ENCODE measurements around the gene CORO6. TPM values are rescaled to one million over a fixed set of nuclear protein-coding genes. Genes with fewer than 3 reads are reported as not detected.

The CORO6 gene
- total RNA-seq, 1 donor from 2014 or later, result 0.47 TPM

DNA sequence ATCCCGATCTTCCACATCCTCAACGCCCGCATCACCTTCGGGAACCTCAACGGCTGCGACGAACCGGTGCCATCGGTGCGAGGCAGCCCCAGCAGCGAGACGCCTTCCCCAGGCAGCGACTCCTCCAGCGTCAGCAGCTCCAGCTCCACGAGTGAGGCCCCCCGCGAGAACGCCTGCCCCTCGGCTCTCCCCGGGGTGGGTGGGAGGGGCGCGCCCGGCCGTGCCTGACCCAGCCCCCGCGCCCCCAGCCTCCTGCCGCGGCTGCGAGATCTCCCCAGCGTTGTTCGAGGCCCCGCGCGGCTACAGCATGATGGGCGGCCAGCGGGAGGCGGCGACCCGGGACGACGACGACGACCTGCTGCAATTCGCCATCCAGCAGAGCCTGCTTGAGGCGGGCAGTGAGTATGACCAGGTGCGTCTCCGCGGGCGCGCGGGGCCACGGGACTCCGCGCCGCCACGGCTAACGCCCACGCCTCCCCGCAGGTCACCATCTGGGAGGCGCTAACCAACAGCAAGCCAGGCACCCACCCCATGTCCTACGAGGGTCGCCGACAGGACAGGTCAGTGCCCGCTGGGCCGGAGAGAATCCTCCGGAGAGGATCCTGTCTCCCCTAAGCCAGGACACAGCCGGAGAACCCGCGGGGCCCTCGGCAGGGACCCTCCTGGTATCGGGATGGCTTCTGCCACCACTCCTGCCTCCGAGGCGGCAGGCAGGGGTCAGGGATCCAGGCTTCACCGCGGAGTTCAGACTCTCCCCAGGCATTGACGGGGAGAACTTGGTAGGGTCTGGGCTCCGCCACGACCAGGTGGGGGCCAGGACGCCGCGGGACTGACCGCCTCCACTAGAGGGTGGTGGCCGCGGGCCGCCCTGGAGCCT is 10.1 kb downstream of the CORO6 start:
- no peak for DNase-seq

- DNase-seq, result no peak
These were observed 10.7 kb downstream of the CORO6 start for GRCh38 chr17:29612094-29612403.

- DNase-seq, result no peak
These were observed 11.2 kb downstream of the CORO6 start for GRCh38 chr17:29611351-29612093.

DNA sequence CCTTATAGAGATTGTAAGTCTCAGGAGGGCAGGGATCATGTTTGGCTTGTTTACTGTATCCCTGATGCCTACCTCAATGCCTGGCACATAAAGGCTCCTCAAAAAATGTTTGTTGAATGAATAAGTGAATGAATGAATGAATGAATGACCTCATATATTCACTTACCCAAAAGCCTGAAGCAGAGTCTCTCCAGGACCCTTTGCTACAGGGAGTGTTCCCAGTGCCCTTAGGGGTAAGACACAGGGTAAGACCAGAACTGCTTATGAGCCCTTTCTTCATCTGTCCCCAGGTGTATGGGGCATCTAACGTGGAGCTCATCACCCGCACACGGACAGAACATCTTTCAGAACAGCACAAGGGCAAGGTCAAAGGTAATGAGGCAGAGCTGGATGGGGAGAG is 12.3 kb downstream of the CORO6 start:
- no peak for DNase-seq

DNA sequence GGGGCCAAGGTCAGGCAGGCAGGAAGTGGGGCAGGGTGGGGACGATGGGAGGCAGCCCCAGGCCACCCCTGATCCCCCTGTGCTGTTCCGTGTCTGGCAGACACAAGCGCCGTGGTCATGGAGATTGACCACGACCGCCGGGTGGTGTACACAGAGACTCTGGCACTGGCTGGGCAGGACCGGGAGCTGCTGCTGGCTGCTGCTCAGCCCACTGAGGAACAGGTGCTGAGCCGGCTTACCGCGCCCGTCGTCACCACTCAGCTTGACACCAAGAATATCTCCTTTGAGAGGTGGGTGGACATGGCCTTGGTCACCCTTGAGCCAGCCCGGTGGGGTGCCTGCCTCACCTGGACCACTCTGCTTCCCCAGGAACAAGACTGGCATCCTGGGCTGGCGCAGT is 13.7 kb downstream of the CORO6 start:
- DNase-seq, result no peak

DNA sequence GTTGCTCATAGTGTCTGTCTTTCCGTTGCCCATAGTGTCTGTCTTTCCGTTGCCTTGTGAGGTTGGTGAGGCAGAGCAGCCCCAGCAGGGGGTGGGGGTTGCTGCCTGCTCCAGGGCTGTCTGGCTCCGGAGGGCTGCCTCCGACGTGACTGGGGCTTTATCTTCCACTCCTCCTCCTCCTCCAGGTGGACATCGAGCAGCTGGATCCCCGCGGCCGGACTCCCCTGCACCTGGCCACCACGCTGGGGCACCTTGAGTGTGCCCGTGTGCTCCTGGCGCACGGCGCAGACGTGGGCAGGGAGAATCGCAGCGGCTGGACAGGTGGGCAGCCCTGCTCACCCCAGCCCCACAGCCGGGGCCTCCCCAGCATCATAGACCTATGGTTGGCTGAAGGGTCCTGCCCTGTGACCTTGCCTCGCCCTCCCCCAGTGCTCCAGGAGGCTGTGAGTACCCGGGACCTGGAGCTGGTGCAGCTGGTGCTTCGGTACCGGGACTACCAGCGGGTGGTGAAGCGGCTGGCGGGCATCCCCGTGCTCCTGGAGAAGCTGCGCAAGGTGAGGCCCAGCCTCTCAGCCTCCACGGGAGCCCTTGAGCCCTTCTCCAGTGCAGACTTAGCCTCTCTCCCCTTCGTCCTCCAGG is 15.0 kb downstream of the CORO6 start:
- no peak for DNase-seq

- DNase-seq, result no peak
These were observed 19.5 kb downstream of the CORO6 start for GRCh38 chr17:29603109-29603674.

DNA sequence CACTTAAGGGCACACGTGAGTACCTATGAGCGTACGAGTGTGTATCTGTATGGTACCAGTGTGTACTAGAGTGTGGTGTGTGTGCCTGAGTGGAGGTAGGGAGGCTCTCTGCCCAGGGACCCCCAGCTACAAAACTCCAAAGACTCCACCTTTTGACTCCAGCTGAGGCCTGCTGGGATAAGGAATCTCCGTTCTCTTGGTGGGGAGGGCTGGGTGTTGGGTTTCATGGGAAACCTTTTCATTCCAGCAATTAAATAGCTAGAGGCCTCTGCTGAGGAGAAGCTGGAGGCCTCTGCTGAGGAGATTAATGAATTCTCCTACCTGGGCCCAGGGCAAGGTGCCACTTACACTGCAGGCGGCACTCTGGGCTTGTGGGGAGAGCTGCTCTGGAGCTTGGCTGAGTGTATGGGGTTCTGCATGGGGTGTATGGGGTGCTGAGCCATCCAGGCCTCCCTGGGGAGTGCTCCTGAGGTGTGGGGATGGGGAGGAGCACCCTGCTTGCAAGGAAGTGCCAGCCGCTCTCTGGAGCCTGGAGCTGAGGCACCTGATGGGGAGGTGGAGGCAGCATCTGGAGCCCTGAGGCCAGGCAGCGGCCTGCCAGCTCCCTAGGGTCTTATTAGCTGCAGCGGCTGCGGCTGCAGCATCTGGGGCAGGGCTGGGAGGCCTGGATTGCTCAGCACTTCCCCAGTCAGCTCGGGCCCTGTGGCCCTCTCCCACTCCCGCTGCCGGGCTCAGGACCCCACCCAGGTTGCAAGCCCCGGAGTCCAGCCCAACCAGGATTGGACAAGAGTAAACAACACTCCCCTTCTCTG is 25.1 kb downstream of the CORO6 start:
- DNase-seq, result no peak

- DNase-seq, result no peak
These were observed 25.9 kb downstream of the CORO6 start for GRCh38 chr17:29596811-29597210.

DNA sequence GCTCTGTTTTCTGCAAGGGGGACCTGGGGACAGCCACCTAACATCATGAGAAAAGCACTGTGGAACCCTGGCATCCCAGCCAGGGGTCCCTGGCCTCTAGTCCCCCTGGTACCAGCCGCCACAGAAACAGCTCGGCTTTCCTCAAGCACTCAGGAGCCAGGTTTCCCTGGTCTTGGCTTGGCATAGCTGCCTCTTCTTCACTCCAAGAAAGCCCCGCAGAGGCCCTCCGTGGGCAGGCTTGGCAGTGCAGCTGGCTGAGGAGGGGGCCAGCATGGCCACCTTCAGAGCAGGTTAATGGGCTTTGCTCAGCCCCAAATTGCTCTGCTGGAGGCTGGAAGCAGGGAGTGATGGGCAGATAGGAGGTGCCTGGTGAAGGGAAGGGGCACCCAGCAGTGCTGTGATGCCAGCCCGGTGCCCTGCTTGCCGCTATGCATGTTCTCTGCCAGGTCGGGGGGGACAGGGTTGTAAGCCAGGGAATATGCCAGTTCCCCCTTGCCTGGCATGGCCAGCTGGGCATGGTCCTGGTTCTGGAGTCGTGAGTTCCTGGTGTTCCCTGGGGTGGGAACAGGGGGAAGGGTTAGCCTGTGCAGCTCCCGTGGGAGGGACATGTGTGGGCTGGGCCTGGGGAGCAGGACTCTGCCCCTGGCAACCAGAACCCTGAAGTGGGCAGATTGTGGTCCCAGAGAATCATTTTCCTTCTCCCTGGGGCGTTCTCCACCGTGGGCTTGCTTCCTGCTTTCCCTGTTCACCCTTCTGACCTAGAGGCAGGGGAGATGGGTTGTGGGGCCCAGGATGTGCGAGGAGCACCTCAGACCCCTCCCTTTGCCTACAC is 26.6 kb downstream of the CORO6 start:
- no peak for DNase-seq

- DNase-seq, result no peak
These were observed 27.4 kb downstream of the CORO6 start for GRCh38 chr17:29595107-29595942.

DNA sequence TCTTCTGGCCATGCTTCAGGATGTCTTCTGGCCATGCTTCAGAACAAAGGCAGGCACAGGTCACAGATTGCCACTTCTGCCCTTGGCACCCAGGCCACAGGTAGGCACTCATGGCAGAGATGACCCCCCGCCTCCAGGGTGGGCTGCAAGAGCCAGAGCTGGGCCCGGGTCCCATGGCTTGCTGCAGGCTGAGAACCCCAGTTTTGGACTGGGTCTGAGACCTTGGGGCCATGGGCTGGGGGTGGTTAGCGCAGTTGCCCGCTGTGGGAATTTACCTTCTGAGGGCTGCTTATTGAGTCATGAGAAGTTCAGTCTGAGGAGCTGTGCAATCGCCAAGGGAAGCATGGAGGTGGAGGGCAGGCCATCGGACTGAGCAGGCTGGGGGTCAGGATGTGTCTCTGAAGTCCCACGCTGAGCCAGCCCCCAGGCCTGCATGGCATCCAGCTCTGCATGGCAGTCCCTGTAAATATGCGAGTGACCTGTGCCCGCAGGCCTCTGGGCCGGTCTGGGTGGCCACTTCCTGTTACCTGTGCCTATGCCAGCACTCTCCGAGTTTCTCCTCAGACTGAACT is 28.1 kb downstream of the CORO6 start:
- no peak for DNase-seq

- no peak for DNase-seq
These were observed 28.9 kb downstream of the CORO6 start for GRCh38 chr17:29593591-29594518.

DNA sequence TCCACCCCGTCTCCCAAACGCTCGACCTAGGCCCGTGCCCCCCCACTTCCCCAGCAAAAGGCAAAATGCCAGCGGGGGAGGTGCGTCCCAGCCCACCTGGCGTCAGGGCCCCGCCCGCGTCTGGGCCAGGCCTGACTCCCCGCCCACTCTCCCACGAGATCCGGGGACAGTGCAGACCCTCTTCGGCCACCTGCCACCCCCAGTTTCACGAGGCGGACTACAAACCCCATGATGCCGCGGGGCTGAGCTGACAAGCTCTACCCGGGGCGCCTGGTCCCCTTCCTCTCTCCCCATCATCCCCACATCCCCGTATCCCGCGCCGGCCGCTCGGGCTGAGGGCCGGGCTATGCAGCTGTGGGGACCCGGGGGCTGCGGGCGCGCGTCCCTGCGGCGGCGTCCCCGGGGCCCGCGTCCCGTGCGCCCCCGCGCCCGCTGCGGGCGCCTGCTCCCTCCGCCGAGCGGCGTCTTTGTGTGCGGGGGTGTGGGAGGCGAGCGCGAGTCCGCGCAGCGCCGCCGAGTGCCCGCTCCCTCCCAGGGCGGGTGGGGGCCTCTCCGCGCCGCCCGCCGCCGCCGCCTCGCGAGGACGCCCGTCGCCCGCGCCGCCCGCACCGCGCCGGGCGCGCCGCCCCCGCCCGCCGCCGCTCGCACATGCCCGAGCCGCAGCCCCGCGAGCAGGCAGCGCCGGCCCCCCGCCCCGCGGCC is 29.7 kb downstream of the CORO6 start, which contains the start of gene ANKRD13B:
Gene ANKRD13B, plus strand, starts transcription at position 283 of the 702 bp plus-strand sequence. CDS start 490 bp downstream, outside the sequence.
- DNase-seq, result peak; percentile 55

GRCh38 chr17:29591737-29592608 is 30.7 kb downstream of the CORO6 start:
- peak; percentile 82 for DNase-seq

DNA sequence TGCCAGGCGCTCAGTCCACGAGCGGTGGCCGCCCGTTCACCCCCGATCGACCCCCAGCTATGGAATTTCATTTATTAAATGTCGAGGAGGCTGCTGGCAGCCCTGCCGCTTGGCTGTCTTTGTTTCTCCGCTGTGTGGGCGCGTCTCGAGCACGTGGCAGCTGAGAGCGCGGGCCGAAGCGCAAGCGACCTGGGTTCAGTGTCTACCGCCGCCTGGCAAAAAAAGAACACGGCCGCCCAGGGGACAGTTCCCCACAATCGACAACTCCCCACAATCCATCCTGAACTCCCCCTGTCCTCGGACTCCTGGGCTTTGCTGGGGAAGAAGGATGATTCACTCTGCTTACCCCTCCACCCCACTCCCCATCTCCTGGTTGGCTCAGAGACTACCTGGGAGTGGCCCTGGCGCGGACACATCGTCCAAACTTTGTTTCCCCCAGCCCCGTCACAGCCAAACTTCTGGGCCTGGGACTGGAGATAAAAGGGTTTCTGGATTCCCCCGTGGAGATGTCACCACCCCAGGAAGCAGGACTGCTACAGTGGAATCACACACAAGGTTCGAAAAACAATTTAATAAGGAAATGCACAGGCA is 31.5 kb downstream of the CORO6 start:
- peak; percentile 59 for DNase-seq

Data from occipital lobe (tissue), 2 donors.